OCI-LY7 (cell line): Measurements from ENCODE around the gene SLC13A3. TPM values are rescaled to one million over a fixed set of nuclear protein-coding genes. Genes with fewer than 3 reads are reported as not detected.

Source experiments
- BruUV-seq: library from RNA; stranded (reverse); fragments of 400-500 nt; replicated peaks from 2 replicates; lab custom pipeline; 2021; lab: Mats Ljungman, UMichigan
- CTCF ChIA-PET: fragments of 300-600 bp; sonication (Branson Sonifier 250); formaldehyde crosslinking; loops from one replicate; lab custom pipeline; 2022; ENCODE audit warnings: antibody characterized with exemption; ENCODE audit not compliant: unreplicated experiment; lab: Charles Lee
- POLR2A ChIA-PET: fragments of 300-600 bp; sonication (Branson Sonifier 250); formaldehyde crosslinking; loops from one replicate; lab custom pipeline; 2022; ENCODE audit warnings: antibody characterized with exemption; lab: Charles Lee
- DNase-seq: peaks from one replicate; pipeline ENCODE4 v3.0.0-alpha.2; 2015; ENCODE audit warnings: low spot score
- H2AFZ ChIP-seq: fragments of 200-600 bp; sonication (generic), shearing (Covaris generic); 2 replicates; pipeline ENCODE4 v1.6.1; 2014; ENCODE audit warnings: mild to moderate bottlenecking, antibody characterized with exemption, low read length, moderate library complexity
- H3K27ac ChIP-seq: fragments of 200-600 bp; sonication (generic); 2 replicates; pipeline ENCODE4 v1.5.1; 2014; ENCODE audit warnings: mixed run types, low read depth, mild to moderate bottlenecking, moderate library complexity, low read length, inconsistent platforms; ENCODE audit not compliant: poor library complexity, severe bottlenecking
- H3K36me3 ChIP-seq: fragments of 200-600 bp; sonication (generic); 2 replicates; pipeline ENCODE4 v1.6.1; 2014; ENCODE audit warnings: mild to moderate bottlenecking, antibody characterized with exemption, low read length, moderate library complexity, mixed read lengths; ENCODE audit not compliant: insufficient read depth
- H3K4me1 ChIP-seq: fragments of 200-600 bp; sonication (generic); 2 replicates; pipeline ENCODE4 v1.5.1; 2014; ENCODE audit warnings: mild to moderate bottlenecking, low read length; ENCODE audit not compliant: insufficient read depth, poor library complexity, severe bottlenecking
- H3K4me2 ChIP-seq: fragments of 200-600 bp; sonication (generic); 2 replicates; pipeline ENCODE4 v1.6.1; 2014; ENCODE audit warnings: mild to moderate bottlenecking, low read length
- H3K4me3 ChIP-seq: fragments of 200-600 bp; sonication (generic); 2 replicates; pipeline ENCODE4 v1.5.1; 2014; ENCODE audit warnings: mild to moderate bottlenecking, low read depth, low read length; ENCODE audit not compliant: poor library complexity, severe bottlenecking
- H3K79me2 ChIP-seq: fragments of 200-600 bp; sonication (generic); 2 replicates; pipeline ENCODE4 v1.6.1; 2016; ENCODE audit warnings: low read depth, mild to moderate bottlenecking, low read length, moderate library complexity, mixed read lengths; ENCODE audit not compliant: insufficient read depth
- H3K9me2 ChIP-seq: fragments of 200-600 bp; sonication (generic); 2 replicates; pipeline ENCODE4 v1.6.1; 2016; ENCODE audit warnings: mild to moderate bottlenecking, low read length, mixed read lengths; ENCODE audit not compliant: insufficient read depth
- H3K9me3 ChIP-seq: fragments of 200-600 bp; sonication (generic); 2 replicates; pipeline ENCODE4 v1.6.1; 2014; ENCODE audit warnings: mild to moderate bottlenecking, mixed run types, low read length, mixed read lengths
- H4K20me1 ChIP-seq: fragments of 200-600 bp; sonication (generic); 2 replicates; pipeline ENCODE4 v1.6.1; 2014; ENCODE audit warnings: mild to moderate bottlenecking, antibody characterized with exemption, low read length, moderate library complexity, mixed read lengths; ENCODE audit not compliant: insufficient read depth
- CTCF ChIP-seq: fragments of 200-600 bp; sonication (generic); conservative IDR thresholded peaks from 2 replicates; pipeline ENCODE4 v1.5.1; 2014; ENCODE audit warnings: mild to moderate bottlenecking, antibody characterized with exemption, low read length, moderate library complexity, mixed read lengths
- EZH2phosphoT487 ChIP-seq: fragments of 200-600 bp; sonication (generic); IDR thresholded peaks from 2 replicates; pipeline ENCODE4 v1.6.1; 2018; ENCODE audit warnings: low read depth, borderline replicate concordance, mild to moderate bottlenecking, mixed run types, antibody characterized with exemption, low read length, moderate library complexity, mixed read lengths
- intact Hi-C: fragments of 100-400 bp; cut with micrococcal nuclease; formaldehyde crosslinking; loops from one replicate; pipeline ENCODE4 v1.10.0; 2022; ENCODE audit not compliant: unreplicated experiment
- total RNA-seq, 2 experiments: library from RNA; depleted of rRNA in 1 of 2; stranded (reverse); fragments of >200 nt in 1 of 2; shearing (Covaris generic) in 1 of 2; gene quantifications; 2 replicates each; pipeline ENCODE4 v1.2.3, GENCODE V29; 2014 to 2022

Gene SLC13A3
- total RNA-seq, 2 experiments from 2014 or later, result not detected

- TF ChIP-seq CTCF (no peak), EZH2phosphoT487 (no peak)
- Histone ChIP-seq H3K36me3 (no peaks in the 10 kb centered on the region), H3K4me2 (no peak overlapping the region), H4K20me1 (no peaks in the 10 kb centered on the region), H3K9me3 (no peaks in the 10 kb centered on the region), H2AFZ (no peak overlapping the region), H3K79me2 (no peaks in the 10 kb centered on the region), H3K4me3 (no peak overlapping the region), H3K9me2 (no peaks in the 10 kb centered on the region), H3K4me1 (no peaks in the 10 kb centered on the region), H3K27ac (no peak overlapping the region)
- CTCF ChIA-PET, result no interaction called here
- no peak for DNase-seq
- intact Hi-C loops, result no loop called here
- no TSS peak for BruUV-seq
- POLR2A ChIA-PET, result no interaction called here
Measured at GRCh38 chr20:46581391-46581790, 69.9 kb downstream of the SLC13A3 start.

- H3K27ac ChIP-seq, result no peak overlapping the region
- no peak overlapping the region for H3K4me2 ChIP-seq
- no peaks in the 10 kb centered on the region for H3K9me2 ChIP-seq
- H3K4me3 ChIP-seq, result no peak overlapping the region
- H3K36me3 ChIP-seq, result no peaks in the 10 kb centered on the region
- H3K79me2 ChIP-seq, result no peaks in the 10 kb centered on the region
- DNase-seq, result no peak
- TF ChIP-seq CTCF (no peak), EZH2phosphoT487 (no peak)
- intact Hi-C loops, result no loop called here
- H2AFZ ChIP-seq, result no peak overlapping the region
- no peaks in the 10 kb centered on the region for H3K4me1 ChIP-seq
- POLR2A ChIA-PET, result no interaction called here
- CTCF ChIA-PET, result no interaction called here
- no peaks in the 10 kb centered on the region for H3K9me3 ChIP-seq
- H4K20me1 ChIP-seq, result no peaks in the 10 kb centered on the region
- BruUV-seq, result no TSS peak
Measured at GRCh38 chr20:46580613-46581205, 70.5 kb downstream of the SLC13A3 start.

GRCh38 chr20:46578745-46579144 is 72.5 kb downstream of the SLC13A3 start:
- H3K4me3 ChIP-seq, result no peak overlapping the region
- DNase-seq, result no peak
- H3K36me3 ChIP-seq, result no peaks in the 10 kb centered on the region
- H3K79me2 ChIP-seq, result no peaks in the 10 kb centered on the region
- no peak overlapping the region for H2AFZ ChIP-seq
- no peaks in the 10 kb centered on the region for H3K9me3 ChIP-seq
- no TSS peak for BruUV-seq
- ChIA-PET CTCF (no interaction called here), POLR2A (no interaction called here)
- H3K9me2 ChIP-seq, result no peaks in the 10 kb centered on the region
- intact Hi-C loops, result no loop called here
- H3K27ac ChIP-seq, result no peak overlapping the region
- H3K4me1 ChIP-seq, result no peaks in the 10 kb centered on the region
- H4K20me1 ChIP-seq, result no peaks in the 10 kb centered on the region
- H3K4me2 ChIP-seq, result no peak overlapping the region
- no peak for TF ChIP-seq CTCF
